Measurements from ENCODE around the gene GPR152.
A peak's percentile ranks its signal among the peaks of the same experiment; 100 is the strongest.
"Not testable (repeated sequence)": the region's sequence is repeated elsewhere in the genome, so short reads cannot be mapped to it uniquely, and the experiment has no call there.

Gene GPR152

GRCh38 chr11:67439321-67440228, 13.0 kb downstream of the GPR152 start:
- no peak for DNase-seq (ENCODE audit: low read depth in 2 of 2)

GRCh38 chr11:67438158-67438902, 14.2 kb downstream of the GPR152 start:
- peak; percentile 50 to 51 for DNase-seq (ENCODE audit: low read depth in 2 of 2)

DNA sequence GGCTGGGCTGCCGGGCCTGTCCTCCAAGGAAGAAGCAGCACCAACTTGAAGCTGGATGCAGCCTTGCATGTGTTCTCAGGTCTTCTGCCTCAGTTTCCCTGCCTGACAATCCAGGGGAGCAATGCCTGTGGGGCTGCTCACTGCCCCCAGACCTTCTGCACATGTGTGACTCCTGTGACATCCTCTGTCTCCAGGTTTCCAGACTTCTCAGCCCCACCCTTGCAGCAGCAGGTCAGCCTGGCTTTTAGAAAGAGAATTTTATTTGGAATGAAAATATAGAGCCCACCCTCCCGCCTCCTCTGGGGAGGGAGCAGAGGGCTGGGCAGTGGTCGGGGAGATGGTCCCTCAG, 14.7 kb downstream of the GPR152 start:
- no peak for DNase-seq (ENCODE audit: low read depth in 2 of 2)

GRCh38 chr11:67437082-67437808, 15.3 kb downstream of the GPR152 start, which contains the start of gene PTPRCAP:
Gene PTPRCAP (minus strand): TSS chr11:67437682. CDS start chr11:67437619, 63 bp downstream.
- DNase-seq (ENCODE audit: low read depth in 2 of 2) = peak; percentile 57 to 60

GRCh38 chr11:67436459-67437081, 16.0 kb downstream of the GPR152 start:
- DNase-seq (ENCODE audit: low read depth in 2 of 2) = peak in 1 of 2 donors; percentile 35

DNA sequence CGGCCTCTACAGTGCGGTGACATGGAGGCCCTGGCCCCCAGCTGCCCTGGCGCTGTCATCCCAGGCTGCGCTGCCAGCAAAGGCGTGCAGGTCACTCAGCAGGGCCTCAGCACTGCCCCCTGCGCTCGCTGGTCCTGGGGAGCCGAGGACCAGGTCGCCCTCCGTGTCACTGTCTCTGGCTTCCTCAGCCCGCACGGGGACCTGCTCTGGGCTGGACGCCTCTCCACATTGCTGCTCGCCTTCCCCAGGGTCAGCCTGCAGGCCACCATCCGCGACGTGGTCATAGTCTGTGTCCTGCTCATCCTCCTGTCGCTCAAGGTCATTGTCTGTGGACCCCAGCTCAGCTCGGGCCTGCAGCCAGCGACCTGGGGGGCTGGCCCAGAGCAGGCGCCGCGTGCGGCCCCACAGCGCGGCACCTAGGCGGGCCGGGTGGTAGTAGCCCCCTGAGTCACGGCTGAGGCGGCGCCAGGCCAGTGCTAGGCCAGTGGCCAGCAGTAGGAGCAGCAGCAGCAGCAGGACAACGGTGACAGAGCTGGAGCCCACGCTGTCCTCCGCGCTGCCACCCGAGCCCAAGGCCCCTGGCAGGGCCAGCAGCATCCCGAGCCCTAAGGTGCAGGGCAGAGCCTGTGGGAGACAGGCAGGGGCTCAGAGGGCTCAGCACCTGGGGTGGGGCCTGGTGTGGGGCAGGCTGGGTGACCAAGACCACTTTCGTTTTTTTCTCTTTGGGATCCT, 16.6 kb downstream of the GPR152 start:
- DNase-seq (ENCODE audit: low read depth in 2 of 2) = no peak

GRCh38 chr11:67435031-67435726, 17.4 kb downstream of the GPR152 start:
- no peak for DNase-seq (ENCODE audit: low read depth in 2 of 2)

DNA sequence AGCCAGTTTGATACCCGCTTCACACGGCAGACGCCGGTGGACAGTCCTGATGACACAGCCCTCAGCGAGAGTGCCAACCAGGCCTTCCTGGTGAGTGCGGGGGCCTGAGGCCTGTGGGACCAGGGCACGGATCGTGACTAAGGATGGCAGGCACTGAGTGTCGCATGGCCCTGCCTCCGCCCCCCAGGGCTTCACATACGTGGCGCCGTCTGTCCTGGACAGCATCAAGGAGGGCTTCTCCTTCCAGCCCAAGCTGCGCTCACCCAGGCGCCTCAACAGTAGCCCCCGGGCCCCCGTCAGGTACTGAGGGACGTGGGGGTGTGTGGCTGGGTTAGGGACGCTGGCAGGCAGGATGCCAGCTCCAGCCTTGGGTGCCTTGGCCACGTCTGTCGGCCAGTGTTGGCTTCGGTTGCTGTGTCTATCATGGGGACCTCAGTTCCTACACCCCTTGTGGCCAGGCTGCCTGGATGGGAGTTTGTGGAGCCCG, 18.1 kb downstream of the GPR152 start:
- no peak for DNase-seq (ENCODE audit: low read depth in 2 of 2)

GRCh38 chr11:67433536-67434394, 18.8 kb downstream of the GPR152 start:
- DNase-seq (ENCODE audit: low read depth in 2 of 2) = no peak

DNA sequence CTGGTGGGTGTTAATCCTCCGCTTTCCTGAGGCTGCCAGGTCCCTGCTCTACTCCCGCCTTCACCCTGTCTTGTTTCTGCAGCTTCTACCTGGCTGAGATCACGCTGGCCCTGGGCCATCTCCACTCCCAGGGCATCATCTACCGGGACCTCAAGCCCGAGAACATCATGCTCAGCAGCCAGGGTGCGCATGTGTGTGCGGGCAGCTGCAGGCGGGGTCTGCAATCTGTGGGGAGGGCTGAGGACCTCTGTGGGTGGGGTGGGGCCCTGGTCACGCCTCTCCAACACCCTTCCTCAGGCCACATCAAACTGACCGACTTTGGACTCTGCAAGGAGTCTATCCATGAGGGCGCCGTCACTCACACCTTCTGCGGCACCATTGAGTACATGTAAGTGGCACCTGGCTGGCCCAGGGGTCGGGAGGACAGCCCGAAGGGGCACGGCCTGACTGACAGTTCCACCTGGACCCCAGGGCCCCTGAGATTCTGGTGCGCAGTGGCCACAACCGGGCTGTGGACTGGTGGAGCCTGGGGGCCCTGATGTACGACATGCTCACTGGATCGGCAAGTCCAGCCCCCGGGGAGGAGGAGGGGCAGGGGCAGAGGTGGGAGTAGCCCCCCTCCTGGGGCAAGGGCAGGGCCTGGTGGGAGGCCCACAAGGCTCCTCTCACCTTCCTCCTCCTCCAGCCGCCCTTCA, 19.7 kb downstream of the GPR152 start:
- no peak for DNase-seq (ENCODE audit: low read depth in 2 of 2)

DNA sequence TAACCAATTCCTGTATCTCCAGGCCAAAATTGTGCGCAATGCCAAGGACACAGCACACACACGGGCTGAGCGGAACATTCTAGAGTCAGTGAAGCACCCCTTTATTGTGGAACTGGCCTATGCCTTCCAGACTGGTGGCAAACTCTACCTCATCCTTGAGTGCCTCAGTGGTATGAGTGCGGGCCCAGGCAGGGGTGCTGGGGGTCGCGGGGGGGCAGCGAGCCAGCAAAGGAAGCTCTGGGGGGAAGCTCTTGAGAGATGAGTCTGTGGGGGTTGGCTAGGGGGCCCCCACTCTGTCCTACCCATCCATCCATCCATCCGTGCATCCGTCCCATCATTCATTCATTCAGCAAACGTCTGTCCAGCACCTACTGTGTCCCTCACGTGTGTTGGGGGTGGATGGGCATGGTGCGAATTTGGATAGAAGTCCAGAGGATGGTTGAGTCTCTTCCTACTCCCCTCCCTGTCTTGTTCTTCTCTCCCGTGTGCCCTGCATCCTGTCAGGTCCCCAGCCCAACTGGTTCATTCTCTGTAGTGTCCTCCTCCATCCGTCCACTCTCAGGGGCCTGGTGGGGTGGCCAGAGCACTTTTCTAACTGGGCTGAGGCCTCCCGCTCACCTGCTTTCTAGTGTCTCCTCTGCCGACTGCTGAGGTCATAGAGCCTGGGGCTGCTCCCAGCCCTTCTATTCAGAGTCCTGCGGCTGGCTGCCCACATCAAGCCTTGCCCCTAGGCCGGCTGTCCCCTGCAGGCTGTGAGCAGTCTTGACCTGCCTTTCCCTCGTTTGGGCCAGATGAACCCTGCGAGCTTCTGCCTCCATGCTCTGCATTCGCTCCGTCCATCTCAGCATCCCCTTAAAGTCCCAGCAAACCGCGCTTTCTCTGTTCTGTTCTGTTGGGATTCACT, 20.9 kb downstream of the GPR152 start:
- no peak for DNase-seq (ENCODE audit: low read depth in 2 of 2)

DNA sequence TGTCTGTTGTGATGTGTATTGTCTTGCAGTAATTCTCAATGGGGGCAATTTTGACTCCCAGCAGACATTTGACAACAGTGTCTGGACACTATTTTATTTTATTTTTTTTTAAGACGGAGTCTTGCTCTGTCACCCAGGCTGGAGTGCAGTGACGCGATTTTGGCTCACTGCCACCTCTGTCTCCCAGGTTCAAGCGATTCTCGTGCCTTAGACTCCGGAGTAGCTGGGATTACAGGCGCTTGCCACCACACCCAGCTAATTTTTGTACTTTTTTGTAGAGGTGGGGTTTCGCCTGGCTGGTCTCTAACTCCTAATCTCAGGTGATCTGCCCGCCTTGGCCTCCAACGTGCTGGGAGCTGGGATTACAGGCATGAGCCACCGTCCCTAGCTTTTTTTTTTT, 22.8 kb downstream of the GPR152 start:
- DNase-seq (ENCODE audit: low read depth in 2 of 2) = no peak

GRCh38 chr11:67429038-67429668, 23.4 kb downstream of the GPR152 start:
- DNase-seq (ENCODE audit: low read depth in 2 of 2) = no peak

- peak; percentile 98 for DNase-seq (ENCODE audit: low read depth in 2 of 2)
Measured at GRCh38 chr11:67428052-67429001, 24.2 kb downstream of the GPR152 start, which contains the start of gene RPS6KB2. Gene RPS6KB2 (plus strand): TSS chr11:67428494. CDS start chr11:67428546, 52 bp downstream.

DNA sequence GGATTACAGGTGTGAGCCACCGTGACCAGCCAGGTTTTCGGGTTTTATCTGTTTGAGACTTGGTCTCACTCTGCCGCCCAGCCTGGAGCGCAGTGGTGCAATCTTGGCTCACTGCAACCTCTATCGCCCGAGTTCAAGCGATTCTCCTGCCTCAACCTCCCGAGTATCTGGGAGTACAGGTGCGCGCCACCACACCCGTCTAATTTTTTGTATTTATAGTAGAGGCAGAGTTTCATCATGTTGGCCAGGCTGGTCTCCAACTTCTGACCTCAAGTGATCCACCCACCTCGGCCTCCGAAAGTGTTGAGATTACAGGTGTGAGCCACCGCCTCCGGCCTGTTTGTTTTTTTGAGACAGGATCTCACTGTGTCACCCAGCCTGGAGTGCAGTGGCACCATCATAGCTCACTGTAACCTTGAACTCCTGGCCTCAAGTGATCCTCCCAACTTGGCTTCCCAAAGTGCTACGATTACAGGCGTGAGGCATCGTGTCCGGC, 25.1 kb downstream of the GPR152 start:
- DNase-seq (ENCODE audit: low read depth in 2 of 2) = not testable (repeated sequence)
